GM18861 (cell line): Measurements from ENCODE around the gene WEE1.

ENCODE experiments used
- ATAC-seq: cut with Tn5 transposase; IDR thresholded peaks from one replicate; pipeline ENCODE4 v1.9.1; 2021; ENCODE audit not compliant: unreplicated experiment

The WEE1 gene

GRCh38 chr11:9565822-9566560 is 7.5 kb upstream of the WEE1 start:
- peak; percentile 88 for ATAC-seq

GRCh38 chr11:9566561-9567063 is 6.9 kb upstream of the WEE1 start:
- no peak for ATAC-seq

- ATAC-seq, result no peak
Observed at GRCh38 chr11:9567401-9567800, 6.1 kb upstream of the WEE1 start.

- ATAC-seq, result no peak
Observed at GRCh38 chr11:9568161-9568853, 5.2 kb upstream of the WEE1 start.

GRCh38 chr11:9568854-9569587 is 4.4 kb upstream of the WEE1 start:
- no peak for ATAC-seq

GRCh38 chr11:9569588-9570164 is 3.8 kb upstream of the WEE1 start:
- ATAC-seq, result no peak

- no peak for ATAC-seq
Observed at GRCh38 chr11:9570313-9571025, 3.0 kb upstream of the WEE1 start.

GRCh38 chr11:9571071-9571762 is 2.3 kb upstream of the WEE1 start:
- no peak for ATAC-seq

GRCh38 chr11:9571763-9572115 is 1.7 kb upstream of the WEE1 start:
- no peak for ATAC-seq

- ATAC-seq, result peak; percentile 2
Observed at GRCh38 chr11:9573775-9574621, 528 bp downstream of the WEE1 start.

GRCh38 chr11:9574622-9575259 is 1.3 kb downstream of the WEE1 start:
- no peak for ATAC-seq

- ATAC-seq, result no peak
Observed at GRCh38 chr11:9575260-9576240, 2.1 kb downstream of the WEE1 start.

GRCh38 chr11:9576701-9577381 is 3.4 kb downstream of the WEE1 start:
- no peak for ATAC-seq

- ATAC-seq, result no peak
Observed at GRCh38 chr11:9577556-9577955, 4.1 kb downstream of the WEE1 start.

GRCh38 chr11:9580894-9581293 is 7.4 kb downstream of the WEE1 start:
- no peak for ATAC-seq

- no peak for ATAC-seq
Observed at GRCh38 chr11:9581556-9582161, 8.2 kb downstream of the WEE1 start.

GRCh38 chr11:9590717-9591116 is 17.2 kb downstream of the WEE1 start:
- no peak for ATAC-seq
